OCI-LY1 (cell line): ENCODE measurements around the gene ICAM1.

Source experiments
- EZH2 ChIP-seq: fragments of 200-600 bp; sonication (generic), shearing (Covaris generic); IDR thresholded peaks from 2 replicates; pipeline ENCODE4 v1.8.0; 2017; ENCODE audit warnings: borderline replicate concordance, mixed run types, mild to moderate bottlenecking, antibody characterized with exemption, low read length, moderate library complexity, mixed read lengths
- TF ChIP-seq, protein P1 (sequence below): fragments of 200-600 bp; sonication (generic), shearing (Covaris generic); IDR thresholded peaks from 2 replicates; pipeline ENCODE4 v1.5.1; 2017; ENCODE audit warnings: mild to moderate bottlenecking, antibody characterized with exemption, low read length, moderate library complexity, mixed read lengths

DNA sequence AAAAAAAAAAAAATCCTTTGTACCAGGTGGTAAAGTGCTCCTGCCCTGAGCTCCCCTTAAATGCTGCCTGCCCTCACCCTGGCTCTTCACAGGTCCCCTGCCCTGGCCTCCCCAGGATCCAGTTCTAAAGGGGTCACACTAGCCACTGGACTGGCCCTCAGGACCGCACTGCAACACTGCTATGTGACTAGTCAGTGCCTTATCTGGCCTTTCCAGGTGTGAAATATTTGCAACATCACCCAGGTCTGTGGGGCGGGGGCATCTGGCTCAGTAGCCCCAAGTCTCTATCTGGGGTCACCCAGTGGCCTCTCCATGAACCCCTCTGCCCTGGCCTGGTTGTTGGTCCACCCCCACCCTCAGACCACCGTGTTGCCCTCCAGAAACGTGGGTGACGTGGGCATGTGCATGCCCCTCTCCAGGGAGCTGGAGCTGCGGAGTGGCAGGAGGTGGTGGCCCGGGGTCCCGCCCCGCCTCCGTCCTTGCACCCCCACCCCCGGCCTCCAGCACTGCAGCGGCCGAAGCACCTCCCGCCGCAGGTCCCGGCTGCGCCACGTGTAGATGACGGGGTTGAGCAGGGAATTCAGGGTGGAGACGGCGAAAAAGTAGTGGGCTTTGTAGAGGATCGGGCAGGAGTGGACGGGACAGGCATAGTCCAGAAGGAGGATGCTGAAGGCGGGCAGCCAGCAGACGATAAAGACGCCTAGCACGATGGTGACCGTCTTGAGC is 47.3 kb upstream of the ICAM1 start:
- TF ChIP-seq, protein P1, sequence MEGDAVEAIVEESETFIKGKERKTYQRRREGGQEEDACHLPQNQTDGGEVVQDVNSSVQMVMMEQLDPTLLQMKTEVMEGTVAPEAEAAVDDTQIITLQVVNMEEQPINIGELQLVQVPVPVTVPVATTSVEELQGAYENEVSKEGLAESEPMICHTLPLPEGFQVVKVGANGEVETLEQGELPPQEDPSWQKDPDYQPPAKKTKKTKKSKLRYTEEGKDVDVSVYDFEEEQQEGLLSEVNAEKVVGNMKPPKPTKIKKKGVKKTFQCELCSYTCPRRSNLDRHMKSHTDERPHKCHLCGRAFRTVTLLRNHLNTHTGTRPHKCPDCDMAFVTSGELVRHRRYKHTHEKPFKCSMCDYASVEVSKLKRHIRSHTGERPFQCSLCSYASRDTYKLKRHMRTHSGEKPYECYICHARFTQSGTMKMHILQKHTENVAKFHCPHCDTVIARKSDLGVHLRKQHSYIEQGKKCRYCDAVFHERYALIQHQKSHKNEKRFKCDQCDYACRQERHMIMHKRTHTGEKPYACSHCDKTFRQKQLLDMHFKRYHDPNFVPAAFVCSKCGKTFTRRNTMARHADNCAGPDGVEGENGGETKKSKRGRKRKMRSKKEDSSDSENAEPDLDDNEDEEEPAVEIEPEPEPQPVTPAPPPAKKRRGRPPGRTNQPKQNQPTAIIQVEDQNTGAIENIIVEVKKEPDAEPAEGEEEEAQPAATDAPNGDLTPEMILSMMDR = no peak
- no peak for TF ChIP-seq EZH2
